Endothelial cell (in vitro differentiated cells): ENCODE data around the gene GALNT14. TPM values are rescaled to one million over a fixed set of nuclear protein-coding genes. Genes with fewer than 3 reads are reported as not detected.

Experiments
- total RNA-seq: library from RNA; stranded (reverse); fragmentation: NEBNext Ultra II Directional; extraction: Animal tissue kit (Norgen Biotek cat#: 25700); gene quantifications from one replicate; pipeline ENCODE4 v1.2.1, GENCODE V29; 2021; ENCODE audit not compliant: unreplicated experiment

The GALNT14 gene
- total RNA-seq, 1 donor from 2014 or later: 16.8 TPM

Other genes starting within 250 kb of the GALNT14 start
- 0.13 TPM for gene CAPN14, start 79.1 kb upstream of the GALNT14 start, total RNA-seq
- 8.0 TPM for gene EHD3, start 95.7 kb upstream of the GALNT14 start, total RNA-seq